PC-3 (cell line): ENCODE results near the gene BEND3. TPM values are rescaled to one million over a fixed set of nuclear protein-coding genes. Genes with fewer than 3 reads are reported as not detected.

Experiments used
- ATAC-seq: fragments of 200-7000 bp; cut with Tn5 transposase; 2 replicates; pipeline ENCODE4 v1.9.1; 2020; ENCODE audit warnings: mild to moderate bottlenecking, moderate library complexity
- BruUV-seq: library from RNA; stranded (reverse); fragments of 400-500 nt; replicated peaks from 2 replicates; lab custom pipeline; 2021; lab: Mats Ljungman, UMichigan
- CTCF ChIA-PET: fragments of 300-600 bp; sonication (Branson Sonifier 250); formaldehyde crosslinking; loops from one replicate; lab custom pipeline; 2022; ENCODE audit warnings: antibody characterized with exemption; lab: Charles Lee
- POLR2A ChIA-PET: fragments of 300-600 bp; sonication (Branson Sonifier 250); formaldehyde crosslinking; loops from one replicate; lab custom pipeline; 2022; ENCODE audit warnings: antibody characterized with exemption; ENCODE audit not compliant: unreplicated experiment; lab: Charles Lee
- DNase-seq: peaks from one replicate; pipeline ENCODE4 v3.0.0-alpha.2; 2015
- H2AFZ ChIP-seq: fragments of 300-600 bp; sonication (generic); 2 replicates; pipeline ENCODE4 v1.6.0; 2016; ENCODE audit warnings: antibody characterized with exemption, low read length
- H3F3A ChIP-seq: fragments of 300-600 bp; sonication (generic); one replicate; pipeline ENCODE4 v1.6.0; 2017; ENCODE audit warnings: antibody characterized with exemption, low read length, control low read depth, mild to moderate bottlenecking; ENCODE audit not compliant: unreplicated experiment
- H3K27ac ChIP-seq: fragments of 300-600 bp; sonication (generic); 2 replicates; pipeline ENCODE4 v1.5.1; 2016; ENCODE audit warnings: mild to moderate bottlenecking, low read length
- H3K27me3 ChIP-seq: fragments of 300-600 bp; sonication (generic); 2 replicates; pipeline ENCODE4 v1.6.1; 2016; ENCODE audit warnings: low read length, mixed read lengths
- H3K36me3 ChIP-seq: fragments of 300-600 bp; sonication (generic); 2 replicates; pipeline ENCODE4 v1.6.1; 2016; ENCODE audit warnings: low read depth, mixed run types, low read length, mixed read lengths
- H3K4me1 ChIP-seq: fragments of 300-600 bp; sonication (generic); 2 replicates; pipeline ENCODE4 v1.5.1; 2016; ENCODE audit warnings: low read length; ENCODE audit not compliant: insufficient read depth
- H3K4me2 ChIP-seq: fragments of 300-600 bp; sonication (generic); 2 replicates; pipeline ENCODE4 v1.6.0; 2016; ENCODE audit warnings: low read length
- H3K4me3 ChIP-seq: fragments of 300-600 bp; sonication (generic); 2 replicates; pipeline ENCODE4 v1.5.1; 2016; ENCODE audit warnings: mild to moderate bottlenecking, low read length, mixed read lengths
- H3K79me2 ChIP-seq: fragments of 300-600 bp; sonication (generic); 2 replicates; pipeline ENCODE4 v1.6.1; 2017; ENCODE audit warnings: low read length, mixed read lengths
- H3K9ac ChIP-seq: fragments of 300-600 bp; sonication (generic); 2 replicates; pipeline ENCODE4 v1.6.0; 2016; ENCODE audit warnings: mild to moderate bottlenecking, low read length
- H3K9me2 ChIP-seq: fragments of 300-600 bp; sonication (generic); replicated peaks from 2 replicates; pipeline ENCODE4 v1.6.1; 2016; ENCODE audit warnings: mixed run types, low read length, mixed read lengths
- H3K9me3 ChIP-seq: fragments of 300-600 bp; sonication (generic); 2 replicates; pipeline ENCODE4 v1.6.1; 2016; ENCODE audit warnings: low read length, mixed read lengths
- H4K20me1 ChIP-seq: fragments of 300-600 bp; sonication (generic); 2 replicates; pipeline ENCODE4 v1.6.1; 2016; ENCODE audit warnings: low read length, mixed read lengths
- EZH2 ChIP-seq: fragments of 300-600 bp; sonication (generic); IDR thresholded peaks from one replicate; pipeline ENCODE4 v1.6.1; 2017; ENCODE audit warnings: antibody characterized with exemption, mild to moderate bottlenecking, low read length; ENCODE audit not compliant: unreplicated experiment
- EZH2phosphoT487 ChIP-seq: fragments of 300-600 bp; sonication (generic); IDR thresholded peaks from 2 replicates; pipeline ENCODE4 v1.6.1; 2018; ENCODE audit warnings: mild to moderate bottlenecking, antibody characterized with exemption, low read length, borderline replicate concordance
- intact Hi-C: fragments of 100-400 bp; cut with micrococcal nuclease; formaldehyde crosslinking; loops from 2 replicates; pipeline ENCODE4 v1.9.0; 2023
- total RNA-seq: library from RNA; depleted of rRNA; stranded (reverse); fragments of >200 nt; gene quantifications from 2 replicates; pipeline ENCODE4 v1.2.3, GENCODE V29; 2014
- TF ChIP-seq, protein P1 (sequence below): fragments of 300-600 bp; sonication (generic); conservative IDR thresholded peaks from 2 replicates; pipeline ENCODE4 v1.5.1; 2017; ENCODE audit warnings: antibody characterized with exemption, low read depth, mild to moderate bottlenecking, low read length

BEND3 gene
- total RNA-seq, 1 experiment from 2014 or later = 4.5 TPM

DNA sequence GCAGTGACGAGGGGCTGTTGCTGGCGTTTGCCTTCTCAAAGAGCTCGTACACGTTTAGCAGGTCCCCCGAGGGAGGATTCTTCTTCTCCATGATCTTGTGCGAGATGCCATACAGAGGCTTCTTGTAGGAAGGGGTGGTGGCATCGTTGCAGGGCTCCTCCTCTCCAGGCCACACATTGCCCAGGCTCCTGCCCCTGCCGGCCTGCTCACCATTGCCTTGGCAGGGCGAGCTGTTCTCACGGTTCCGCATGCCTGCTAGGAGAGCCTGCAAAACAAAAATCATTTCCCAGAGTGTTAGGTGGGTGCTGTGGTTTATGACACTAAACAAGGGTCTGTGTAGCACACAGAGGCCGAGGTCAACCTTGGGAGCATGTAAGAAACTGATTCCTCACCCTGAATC is 44.6 kb downstream of the BEND3 start:
- no peaks in the 10 kb centered on the region for H3F3A ChIP-seq
- H3K4me3 ChIP-seq = no peak overlapping the region
- BruUV-seq = no TSS peak
- H3K36me3 ChIP-seq = no peaks in the 10 kb centered on the region
- H3K9ac ChIP-seq = no peak overlapping the region
- no peak overlapping the region for H2AFZ ChIP-seq
- ChIA-PET CTCF (no interaction called here), POLR2A (no interaction called here)
- H3K79me2 ChIP-seq = no peaks in the 10 kb centered on the region
- no peak overlapping the region for H3K27ac ChIP-seq
- DNase-seq (no peak), ATAC-seq (no peak)
- H3K4me2 ChIP-seq = no peak overlapping the region
- H3K9me3 ChIP-seq = no peaks in the 10 kb centered on the region
- TF ChIP-seq EZH2 (no peak), EZH2phosphoT487 (no peak)
- TF ChIP-seq, protein P1, sequence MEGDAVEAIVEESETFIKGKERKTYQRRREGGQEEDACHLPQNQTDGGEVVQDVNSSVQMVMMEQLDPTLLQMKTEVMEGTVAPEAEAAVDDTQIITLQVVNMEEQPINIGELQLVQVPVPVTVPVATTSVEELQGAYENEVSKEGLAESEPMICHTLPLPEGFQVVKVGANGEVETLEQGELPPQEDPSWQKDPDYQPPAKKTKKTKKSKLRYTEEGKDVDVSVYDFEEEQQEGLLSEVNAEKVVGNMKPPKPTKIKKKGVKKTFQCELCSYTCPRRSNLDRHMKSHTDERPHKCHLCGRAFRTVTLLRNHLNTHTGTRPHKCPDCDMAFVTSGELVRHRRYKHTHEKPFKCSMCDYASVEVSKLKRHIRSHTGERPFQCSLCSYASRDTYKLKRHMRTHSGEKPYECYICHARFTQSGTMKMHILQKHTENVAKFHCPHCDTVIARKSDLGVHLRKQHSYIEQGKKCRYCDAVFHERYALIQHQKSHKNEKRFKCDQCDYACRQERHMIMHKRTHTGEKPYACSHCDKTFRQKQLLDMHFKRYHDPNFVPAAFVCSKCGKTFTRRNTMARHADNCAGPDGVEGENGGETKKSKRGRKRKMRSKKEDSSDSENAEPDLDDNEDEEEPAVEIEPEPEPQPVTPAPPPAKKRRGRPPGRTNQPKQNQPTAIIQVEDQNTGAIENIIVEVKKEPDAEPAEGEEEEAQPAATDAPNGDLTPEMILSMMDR = no peak
- no peaks in the 10 kb centered on the region for H4K20me1 ChIP-seq
- no peaks in the 10 kb centered on the region for H3K9me2 ChIP-seq
- no peaks in the 10 kb centered on the region for H3K4me1 ChIP-seq
- no peaks in the 10 kb centered on the region for H3K27me3 ChIP-seq
- intact Hi-C loops = no loop called here

DNA sequence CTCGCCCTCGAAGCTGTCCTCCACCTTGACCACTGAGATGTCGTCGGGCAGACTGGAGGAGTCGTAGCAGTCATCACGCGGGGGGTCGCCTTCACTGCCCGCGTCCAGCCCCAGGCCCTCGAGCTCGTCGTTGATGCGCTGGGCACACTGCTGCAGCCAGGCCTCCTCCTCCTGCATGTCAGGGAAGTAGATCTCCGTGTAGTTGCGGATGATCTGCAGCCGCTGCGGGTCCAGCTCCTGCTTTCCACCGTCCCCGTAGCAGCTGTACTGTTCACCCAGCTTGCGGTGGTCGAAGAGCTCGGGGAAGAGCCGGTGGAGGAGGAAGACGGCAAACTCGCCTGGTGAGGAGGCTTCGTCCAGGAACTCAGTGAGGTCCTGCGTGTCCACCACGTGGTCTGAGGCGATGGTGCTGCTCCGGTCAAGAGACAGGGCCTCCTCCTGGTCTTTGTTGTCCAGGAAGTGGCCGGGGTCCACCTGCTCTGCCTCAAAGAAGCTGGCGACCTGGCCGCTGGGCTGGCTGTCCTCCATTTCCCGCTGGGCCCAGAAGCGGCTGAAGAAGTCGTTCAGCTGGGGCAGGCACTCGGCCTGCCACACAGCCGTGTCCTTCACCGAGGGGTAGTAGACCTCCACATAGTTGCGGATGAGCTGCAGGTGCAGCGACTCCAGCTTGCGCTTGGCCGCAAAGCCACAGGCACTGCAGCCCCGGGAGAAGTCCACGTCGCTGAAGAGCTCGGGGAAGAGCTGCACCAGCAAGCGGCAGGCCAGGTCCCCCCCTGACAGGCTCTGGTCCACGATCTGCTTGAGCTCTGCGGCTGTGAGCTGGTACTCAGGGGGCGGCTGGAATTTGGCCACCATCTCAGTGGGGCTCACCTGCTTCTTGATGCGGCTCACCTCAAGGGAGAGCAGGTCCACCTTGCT is 45.4 kb downstream of the BEND3 start:
- no peaks in the 10 kb centered on the region; the same call in 1 of the 2 replicates for H3K4me1 ChIP-seq
- no peaks in the 10 kb centered on the region for H3F3A ChIP-seq
- intact Hi-C loops = no loop called here
- H3K4me3 ChIP-seq = no peak overlapping the region
- no peaks in the 10 kb centered on the region for H3K27me3 ChIP-seq
- H3K27ac ChIP-seq = no peak overlapping the region
- TF ChIP-seq, protein P1 = no peak
- TF ChIP-seq EZH2phosphoT487 (no peak), EZH2 (no peak)
- no peaks in the 10 kb centered on the region for H3K9me3 ChIP-seq
- H3K9me2 ChIP-seq = no peaks in the 10 kb centered on the region
- ATAC-seq (no peak), DNase-seq (no peak)
- POLR2A ChIA-PET = no interaction called here
- no TSS peak for BruUV-seq
- H3K36me3 ChIP-seq = no peaks in the 10 kb centered on the region
- no peak overlapping the region for H2AFZ ChIP-seq
- H3K9ac ChIP-seq = no peak overlapping the region
- H3K79me2 ChIP-seq = no peaks in the 10 kb centered on the region
- CTCF ChIA-PET = no interaction called here
- H3K4me2 ChIP-seq = no peak overlapping the region
- no peaks in the 10 kb centered on the region for H4K20me1 ChIP-seq
